Measurements from ENCODE around the gene RPS6KA1. TPM values are rescaled to one million over a fixed set of nuclear protein-coding genes. Genes with fewer than 3 reads are reported as not detected.
A peak's percentile ranks its signal among the peaks of the same experiment; 100 is the strongest.

RPS6KA1 gene
- total and polyA plus RNA-seq, 9 of the 15 experiments (the other 6 are each of a cell fraction or from before 2014, with no cell fraction given): 2.4 to 61.0 (median 35.5) TPM

DNA sequence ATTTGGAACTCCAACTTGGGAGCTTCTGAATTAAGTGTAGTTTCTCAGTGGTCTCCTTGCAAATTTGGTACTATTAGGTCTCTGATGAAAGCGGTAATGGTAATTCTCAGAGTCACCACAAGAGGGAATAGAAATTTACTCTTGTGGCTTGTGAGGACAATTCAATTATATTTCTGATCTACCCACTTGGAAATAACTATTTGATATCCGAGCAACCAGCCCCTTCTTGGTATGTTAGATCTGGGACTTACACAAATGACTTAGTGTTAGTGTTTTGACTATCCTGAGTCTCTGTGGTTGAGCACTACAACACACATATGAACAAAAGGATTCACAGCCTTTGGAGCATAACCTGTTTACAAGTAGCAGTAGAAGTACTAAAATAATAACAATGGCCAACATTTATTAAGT, 68.1 kb downstream of the RPS6KA1 start:
- CTCF ChIA-PET (ENCODE audit: low intra/inter-chr PET ratio): interaction anchor here (0.6 to 1.1 kb wide), 3 partner anchors 192 to 280 kb away, joined by 3 to 5 read pairs (median 4); no protein-coding TSS in a partner anchor
- TF ChIP-seq NCOA2 (IDR thresholded peaks at IDR 0.05; ENCODE audit: partially characterized antibody in 2 of 2): peak in 1 of 2 experiments; percentile 47
- TF ChIP-seq ZNF778 (CRISPR knock-in tag; IDR thresholded peaks at IDR 0.05): no peak
- peak; percentile 71 for TF ChIP-seq GATAD2B (IDR thresholded peaks at IDR 0.05; ENCODE audit: borderline replicate concordance)
- TF ChIP-seq, protein P1, sequence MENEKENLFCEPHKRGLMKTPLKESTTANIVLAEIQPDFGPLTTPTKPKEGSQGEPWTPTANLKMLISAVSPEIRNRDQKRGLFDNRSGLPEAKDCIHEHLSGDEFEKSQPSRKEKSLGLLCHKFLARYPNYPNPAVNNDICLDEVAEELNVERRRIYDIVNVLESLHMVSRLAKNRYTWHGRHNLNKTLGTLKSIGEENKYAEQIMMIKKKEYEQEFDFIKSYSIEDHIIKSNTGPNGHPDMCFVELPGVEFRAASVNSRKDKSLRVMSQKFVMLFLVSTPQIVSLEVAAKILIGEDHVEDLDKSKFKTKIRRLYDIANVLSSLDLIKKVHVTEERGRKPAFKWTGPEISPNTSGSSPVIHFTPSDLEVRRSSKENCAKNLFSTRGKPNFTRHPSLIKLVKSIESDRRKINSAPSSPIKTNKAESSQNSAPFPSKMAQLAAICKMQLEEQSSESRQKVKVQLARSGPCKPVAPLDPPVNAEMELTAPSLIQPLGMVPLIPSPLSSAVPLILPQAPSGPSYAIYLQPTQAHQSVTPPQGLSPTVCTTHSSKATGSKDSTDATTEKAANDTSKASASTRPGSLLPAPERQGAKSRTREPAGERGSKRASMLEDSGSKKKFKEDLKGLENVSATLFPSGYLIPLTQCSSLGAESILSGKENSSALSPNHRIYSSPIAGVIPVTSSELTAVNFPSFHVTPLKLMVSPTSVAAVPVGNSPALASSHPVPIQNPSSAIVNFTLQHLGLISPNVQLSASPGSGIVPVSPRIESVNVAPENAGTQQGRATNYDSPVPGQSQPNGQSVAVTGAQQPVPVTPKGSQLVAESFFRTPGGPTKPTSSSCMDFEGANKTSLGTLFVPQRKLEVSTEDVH (IDR thresholded peaks at IDR 0.05; ENCODE audit: low read depth, partially characterized antibody): peak; percentile 7
- 0 out of 2 replicates have a peak, but pooled peaks have one; percentile 28 for TF ChIP-seq HDAC2 (IDR thresholded peaks at IDR 0.05)
- peak; percentile 65 for TF ChIP-seq DACH1 (IDR thresholded peaks at IDR 0.05; ENCODE audit: partially characterized antibody)
- TF ChIP-seq RAD21 (CRISPR knock-in tag; conservative IDR thresholded peaks at IDR 0.05 in 1 of 2, IDR thresholded peaks at IDR 0.05 in 1 of 2): peak; percentile 45 to 66; a peak in 3 of 4 replicates
- TF ChIP-seq, protein P2, sequence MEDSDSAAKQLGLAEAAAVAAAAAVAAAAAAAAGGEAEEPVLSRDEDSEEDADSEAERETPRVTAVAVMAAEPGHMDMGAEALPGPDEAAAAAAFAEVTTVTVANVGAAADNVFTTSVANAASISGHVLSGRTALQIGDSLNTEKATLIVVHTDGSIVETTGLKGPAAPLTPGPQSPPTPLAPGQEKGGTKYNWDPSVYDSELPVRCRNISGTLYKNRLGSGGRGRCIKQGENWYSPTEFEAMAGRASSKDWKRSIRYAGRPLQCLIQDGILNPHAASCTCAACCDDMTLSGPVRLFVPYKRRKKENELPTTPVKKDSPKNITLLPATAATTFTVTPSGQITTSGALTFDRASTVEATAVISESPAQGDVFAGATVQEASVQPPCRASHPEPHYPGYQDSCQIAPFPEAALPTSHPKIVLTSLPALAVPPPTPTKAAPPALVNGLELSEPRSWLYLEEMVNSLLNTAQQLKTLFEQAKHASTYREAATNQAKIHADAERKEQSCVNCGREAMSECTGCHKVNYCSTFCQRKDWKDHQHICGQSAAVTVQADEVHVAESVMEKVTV (CRISPR knock-in tag; IDR thresholded peaks at IDR 0.05): peak; percentile 38; the same call in 1 of the 2 replicates
- 0 out of 2 replicates have a peak, but pooled peaks have one; percentile 35 for TF ChIP-seq SMC3 (conservative IDR thresholded peaks at IDR 0.05; ENCODE audit: insufficient read depth, low read depth, low read length)
- TF ChIP-seq, protein P3, sequence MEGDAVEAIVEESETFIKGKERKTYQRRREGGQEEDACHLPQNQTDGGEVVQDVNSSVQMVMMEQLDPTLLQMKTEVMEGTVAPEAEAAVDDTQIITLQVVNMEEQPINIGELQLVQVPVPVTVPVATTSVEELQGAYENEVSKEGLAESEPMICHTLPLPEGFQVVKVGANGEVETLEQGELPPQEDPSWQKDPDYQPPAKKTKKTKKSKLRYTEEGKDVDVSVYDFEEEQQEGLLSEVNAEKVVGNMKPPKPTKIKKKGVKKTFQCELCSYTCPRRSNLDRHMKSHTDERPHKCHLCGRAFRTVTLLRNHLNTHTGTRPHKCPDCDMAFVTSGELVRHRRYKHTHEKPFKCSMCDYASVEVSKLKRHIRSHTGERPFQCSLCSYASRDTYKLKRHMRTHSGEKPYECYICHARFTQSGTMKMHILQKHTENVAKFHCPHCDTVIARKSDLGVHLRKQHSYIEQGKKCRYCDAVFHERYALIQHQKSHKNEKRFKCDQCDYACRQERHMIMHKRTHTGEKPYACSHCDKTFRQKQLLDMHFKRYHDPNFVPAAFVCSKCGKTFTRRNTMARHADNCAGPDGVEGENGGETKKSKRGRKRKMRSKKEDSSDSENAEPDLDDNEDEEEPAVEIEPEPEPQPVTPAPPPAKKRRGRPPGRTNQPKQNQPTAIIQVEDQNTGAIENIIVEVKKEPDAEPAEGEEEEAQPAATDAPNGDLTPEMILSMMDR (IDR thresholded peaks at IDR 0.05 in 2 of 3, conservative IDR thresholded peaks at IDR 0.05 in 1 of 3; ENCODE audit: insufficient read depth in 2 of 3, low read depth in 1 of 3, low read length in 3 of 3): peak; percentile 64 to 76 (median 70); a peak in 5 of 6 replicates
- TF ChIP-seq, protein P4, sequence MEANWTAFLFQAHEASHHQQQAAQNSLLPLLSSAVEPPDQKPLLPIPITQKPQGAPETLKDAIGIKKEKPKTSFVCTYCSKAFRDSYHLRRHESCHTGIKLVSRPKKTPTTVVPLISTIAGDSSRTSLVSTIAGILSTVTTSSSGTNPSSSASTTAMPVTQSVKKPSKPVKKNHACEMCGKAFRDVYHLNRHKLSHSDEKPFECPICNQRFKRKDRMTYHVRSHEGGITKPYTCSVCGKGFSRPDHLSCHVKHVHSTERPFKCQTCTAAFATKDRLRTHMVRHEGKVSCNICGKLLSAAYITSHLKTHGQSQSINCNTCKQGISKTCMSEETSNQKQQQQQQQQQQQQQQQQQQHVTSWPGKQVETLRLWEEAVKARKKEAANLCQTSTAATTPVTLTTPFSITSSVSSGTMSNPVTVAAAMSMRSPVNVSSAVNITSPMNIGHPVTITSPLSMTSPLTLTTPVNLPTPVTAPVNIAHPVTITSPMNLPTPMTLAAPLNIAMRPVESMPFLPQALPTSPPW (CRISPR knock-in tag; IDR thresholded peaks at IDR 0.05): peak; percentile 19; the same call in 1 of the 2 replicates
- TF ChIP-seq GTF2A2 (tag; IDR thresholded peaks at IDR 0.05): no peak
- no peak for TF ChIP-seq STAT5A (IDR thresholded peaks at IDR 0.05; ENCODE audit: borderline replicate concordance, low read length)

More for the DNA sequence above, 68.1 kb downstream of the RPS6KA1 start:
- POLR2A ChIA-PET: interaction anchor here (1.0 kb wide), 1 partner anchor 200 kb away, joined by 4 read pairs; no protein-coding TSS in a partner anchor
- peak overlapping the region; percentile 72 for H2AFZ ChIP-seq (ENCODE audit: low read depth, low read length)
- no peak overlapping the region for H3K4me2 ChIP-seq (ENCODE audit: insufficient read depth, low read length)
- in situ Hi-C loops (cut with MboI) (no loop called here), intact Hi-C loops (cut with micrococcal nuclease) (loop anchor here (1.0 to 5.0 kb wide), 2 partner anchors 13 to 95 kb away; no protein-coding TSS in a partner anchor)
- H3K27ac ChIP-seq (ENCODE audit: extremely low read depth, low read depth, low read length): no peak overlapping the region
- H3K36me3 ChIP-seq (ENCODE audit: control insufficient read depth, insufficient read depth, low read length): no peaks in the 10 kb centered on the region
- WGBS (ENCODE audit: insufficient coverage, low coverage, missing lambda C conversion rate): 0% methylated on average over 2 of the region's 2 CpGs
- H3K9me1 ChIP-seq (ENCODE audit: control insufficient read depth, insufficient read depth, low read length): no peaks in the 10 kb centered on the region
- FAIRE-seq: no peak
- H3K4me1 ChIP-seq (replicated peaks in 1 of 2; ENCODE audit: control insufficient read depth in 2 of 2, insufficient read depth in 2 of 2, low read length in 2 of 2): peaks cover 9 to 12% of the 10 kb centered on the region in 2 experiments; a peak in 4 of 5 replicates
- no peak overlapping the region for H3K4me3 ChIP-seq
- no peaks in the 10 kb centered on the region for H3K9me3 ChIP-seq (replicated peaks; ENCODE audit: control insufficient read depth, insufficient read depth, low read depth, low read length)
- peak; percentile 63 to 78 (median 66) for DNase-seq (ENCODE audit: extremely low read depth in 1 of 4, low spot score in 3 of 4)
- H3K79me2 ChIP-seq (ENCODE audit: control insufficient read depth, insufficient read depth, low read length): no peaks in the 10 kb centered on the region
- BruUV-seq (replicated peaks): no TSS peak
- no peaks in the 10 kb centered on the region; a peak in 1 of 5 replicates for H3K27me3 ChIP-seq (ENCODE audit: control insufficient read depth in 2 of 2, insufficient read depth in 2 of 2, low read length in 2 of 2)
- peak; percentile 84 for ATAC-seq
- H3K9ac ChIP-seq (ENCODE audit: insufficient read depth in 1 of 2, low read depth in 2 of 2, low read length in 2 of 2): no peak overlapping the region
- H4K20me1 ChIP-seq (replicated peaks; ENCODE audit: control insufficient read depth, insufficient read depth, low read length): no peaks in the 10 kb centered on the region
